Small intestine (tissue), 7 donors: Measurements from ENCODE around the gene CP. TPM values are rescaled to one million over a fixed set of nuclear protein-coding genes. Genes with fewer than 3 reads are reported as not detected.
"Not testable (repeated sequence)": the region's sequence is repeated elsewhere in the genome, so short reads cannot be mapped to it uniquely, and the experiment has no call there.

Experiments used
- DNase-seq, 2 donors: peaks; one replicate each; pipeline versions ENCODE4 v3.0.0 to v3.0.0-alpha.2; 2013
- FAIRE-seq: peaks from 2 replicates; lab custom pipeline; 2012; peaks lifted over from hg19 to GRCh38; lab: Jason Lieb, UNC
- H3K27ac ChIP-seq, 3 donors: one replicate each; pipeline ENCODE4 v1.5.1; 2013; ENCODE audit warnings: low read length in 2 of 3, mild to moderate bottlenecking in 2 of 3, control low read depth in 1 of 3, inconsistent platforms in 1 of 3, low read depth in 1 of 3, moderate library complexity in 1 of 3
- H3K27me3 ChIP-seq, 3 donors: one replicate each; pipeline ENCODE4 v1.6.1; 2013; ENCODE audit warnings: low read length in 3 of 3, inconsistent platforms in 1 of 3; ENCODE audit not compliant: control insufficient read depth in 3 of 3, insufficient read depth in 3 of 3
- H3K36me3 ChIP-seq, 3 donors: one replicate each; pipeline ENCODE4 v1.6.1; 2013; ENCODE audit warnings: low read length in 3 of 3, inconsistent platforms in 1 of 3, low read depth in 1 of 3, mild to moderate bottlenecking in 1 of 3, moderate library complexity in 1 of 3; ENCODE audit not compliant: control insufficient read depth in 3 of 3, insufficient read depth in 2 of 3
- H3K4me1 ChIP-seq, 3 donors: one replicate each; pipeline ENCODE4 v1.6.1; 2013; ENCODE audit warnings: low read length in 2 of 3, inconsistent platforms in 1 of 3, low read depth in 1 of 3, mild to moderate bottlenecking in 1 of 3, moderate library complexity in 1 of 3; ENCODE audit not compliant: control insufficient read depth in 3 of 3, insufficient read depth in 2 of 3
- H3K4me3 ChIP-seq, 3 donors: one replicate each; pipeline ENCODE4 v1.5.1; 2013; ENCODE audit warnings: low read length in 3 of 3, control low read depth in 1 of 3, inconsistent platforms in 1 of 3, low read depth in 1 of 3, mild to moderate bottlenecking in 1 of 3, moderate library complexity in 1 of 3
- H3K9me3 ChIP-seq, 2 donors: one replicate each; pipeline ENCODE4 v1.6.1; 2013; ENCODE audit warnings: low read depth in 1 of 2, low read length in 1 of 2; ENCODE audit not compliant: control insufficient read depth in 2 of 2, insufficient read depth in 1 of 2
- WGBS, 3 donors: extraction: QIAGEN DNeasy Blood & Tissue Kit; methylation state at CpG; one replicate each; pipeline ENCODE4 v1.1.7; 2013; 5-methylcytosine and 5-hydroxymethylcytosine counted together
- polyA plus RNA-seq, 4 donors: library from polyadenylated mRNA; stranded (reverse) in 3 of 4; unstranded in 1 of 4; fragments of 200-250 nt in 3 of 4; fragments of 120-200 nt in 1 of 4; gene quantifications; one replicate each; pipeline versions ENCODE4 v1.2.1 to v1.2.3, GENCODE V29; 2013
- donor health status: healthy with polysubstance abuse.
- donor health status: control.
- donor health status: control.
- donor health status: Bipolar disorder and iron deficiency.
- donor health status: healthy.

CP gene
- polyA plus RNA-seq, 4 donors = 0.52 to 15.6 (median 2.8) TPM

DNA sequence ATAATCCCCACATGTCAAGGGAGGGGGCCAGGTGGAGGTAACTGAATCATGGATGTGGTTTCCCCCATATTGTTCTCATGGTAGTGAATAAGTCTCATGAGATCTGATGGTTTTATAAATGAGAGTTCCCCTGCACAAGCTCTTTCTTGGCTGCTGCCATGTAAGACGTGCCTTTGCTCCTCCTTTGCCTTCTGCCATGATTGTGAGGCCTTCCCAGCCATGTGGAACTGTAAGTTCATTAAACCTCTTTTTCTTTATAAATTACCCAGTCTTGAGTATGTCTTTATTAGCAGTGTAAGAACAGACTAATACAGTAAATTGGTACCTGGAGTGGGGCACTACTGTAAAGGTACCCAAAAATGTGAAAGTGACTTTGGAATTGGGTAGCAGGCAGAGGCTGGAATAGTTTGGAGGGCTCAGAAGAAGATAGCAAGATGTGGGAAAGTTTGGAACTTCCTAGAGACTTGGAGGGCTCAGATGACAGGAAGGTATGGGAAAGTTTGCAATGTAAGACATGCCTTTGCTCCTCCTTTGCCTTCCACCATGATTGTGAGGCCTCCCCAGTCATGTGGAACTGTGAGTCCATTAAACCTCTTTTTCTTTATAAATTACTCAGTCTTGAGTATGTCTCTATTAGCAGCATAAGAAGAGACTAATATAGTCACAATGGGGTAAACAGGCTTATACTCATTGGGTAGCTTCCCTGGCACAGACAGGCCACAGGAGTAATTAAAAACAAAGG lies 2.1 kb downstream of the CP start:
- H3K9me3 ChIP-seq, H3K27me3 ChIP-seq, H3K36me3 ChIP-seq, H3K27ac ChIP-seq, FAIRE-seq, H3K4me3 ChIP-seq, DNase-seq: not testable (repeated sequence)
- H3K4me1 ChIP-seq = peaks cover 2 to 31% (median 2%) of the 10 kb centered on the region in 3 donors
- WGBS, 3 donors = 93 to 96% (median 96%) methylated on average over 1 of the region's 1 CpG

- 84 to 87% (median 86%) methylated on average over 5 of the region's 5 CpGs for WGBS, 3 donors
- Histone ChIP-seq H3K27ac (peak overlapping the region in 1 of 3 donors; percentile 14), H3K4me3 (no peak overlapping the region)
These were observed 4.3 kb downstream of the CP start for GRCh38 chr3:149217347-149217746.

DNA sequence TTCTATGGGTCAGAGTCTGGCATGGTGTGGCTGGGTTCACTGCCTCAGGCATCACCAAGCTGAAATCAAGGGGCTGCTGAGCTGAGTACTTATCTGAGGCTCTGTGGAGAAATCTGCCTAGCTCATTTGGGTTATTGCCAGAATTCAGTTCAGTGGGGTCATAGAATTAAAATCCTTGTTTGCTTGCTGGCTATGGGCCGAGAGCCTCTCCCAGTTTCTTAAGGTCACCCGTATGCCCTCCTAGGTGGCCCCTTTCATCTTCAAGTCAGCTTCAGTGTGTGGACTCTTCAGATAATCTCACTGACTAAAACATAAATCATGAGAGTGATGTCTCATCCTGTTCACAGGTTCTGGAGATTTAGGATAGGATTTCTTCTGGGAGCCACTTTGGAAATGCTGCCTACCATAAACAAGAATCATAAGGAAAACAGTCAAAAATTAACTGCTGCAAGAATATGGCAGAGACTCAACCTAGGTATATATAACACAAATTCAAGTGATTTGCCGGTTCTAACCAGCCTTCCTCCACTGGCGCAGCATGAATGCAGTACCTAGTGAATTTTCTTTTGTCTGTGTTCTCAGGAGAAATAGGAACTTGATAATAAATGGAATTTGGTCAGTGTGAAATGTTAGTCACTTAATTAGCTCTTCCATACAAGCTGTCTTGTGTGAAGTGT lies 5.3 kb downstream of the CP start:
- no peaks in the 10 kb centered on the region for H3K36me3 ChIP-seq
- 9 to 47% (median 30%) methylated on average over 4 of the region's 4 CpGs for WGBS, 3 donors
- no peak for FAIRE-seq
- peaks cover 2 to 24% (median 2%) of the 10 kb centered on the region in 3 donors for H3K4me1 ChIP-seq
- H3K4me3 ChIP-seq = no peak overlapping the region
- peak overlapping the region in 2 of 3 donors; percentile 49 to 63 for H3K27ac ChIP-seq
- no peaks in the 10 kb centered on the region for H3K9me3 ChIP-seq
- DNase-seq = peak; percentile 54 to 62
- H3K27me3 ChIP-seq = no peaks in the 10 kb centered on the region

More at GRCh38 chr3:149217347-149217746, 4.3 kb downstream of the CP start:
- FAIRE-seq (no peak), DNase-seq (no peak)
- Histone ChIP-seq H3K4me1 (peaks cover 2 to 30% (median 2%) of the 10 kb centered on the region in 3 donors), H3K36me3 (no peaks in the 10 kb centered on the region), H3K9me3 (no peaks in the 10 kb centered on the region), H3K27me3 (no peaks in the 10 kb centered on the region)

DNA sequence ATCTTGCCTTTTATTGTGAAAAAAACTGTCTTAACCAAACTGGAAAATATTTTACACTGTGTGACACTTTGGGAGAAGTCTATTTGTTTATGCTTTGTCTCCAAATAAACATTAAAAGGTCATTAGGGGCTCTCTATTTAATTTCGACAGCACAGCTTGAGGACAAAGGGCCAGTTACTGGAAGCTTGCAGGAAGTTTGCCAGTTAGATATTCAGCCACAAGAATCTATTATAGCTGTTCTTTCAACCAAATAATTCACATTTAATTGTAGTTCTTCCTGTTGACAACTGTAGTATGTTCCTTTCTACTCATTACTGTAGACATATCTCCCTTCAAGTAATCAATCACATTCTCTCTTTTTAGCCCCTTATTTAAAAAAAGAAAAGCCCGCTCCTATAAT lies 6.1 kb downstream of the CP start:
- WGBS, 3 donors = 48 to 58% (median 57%) methylated on average over 2 of the region's 2 CpGs
- DNase-seq (no peak), FAIRE-seq (no peak)
- H3K4me1 ChIP-seq = peaks cover 2 to 24% (median 2%) of the 10 kb centered on the region in 3 donors
- H3K27ac ChIP-seq = peak overlapping the region in 1 of 3 donors; percentile 49
- H3K4me3 ChIP-seq = no peak overlapping the region
- H3K36me3 ChIP-seq = no peaks in the 10 kb centered on the region
- H3K9me3 ChIP-seq = no peaks in the 10 kb centered on the region
- H3K27me3 ChIP-seq = no peaks in the 10 kb centered on the region

DNA sequence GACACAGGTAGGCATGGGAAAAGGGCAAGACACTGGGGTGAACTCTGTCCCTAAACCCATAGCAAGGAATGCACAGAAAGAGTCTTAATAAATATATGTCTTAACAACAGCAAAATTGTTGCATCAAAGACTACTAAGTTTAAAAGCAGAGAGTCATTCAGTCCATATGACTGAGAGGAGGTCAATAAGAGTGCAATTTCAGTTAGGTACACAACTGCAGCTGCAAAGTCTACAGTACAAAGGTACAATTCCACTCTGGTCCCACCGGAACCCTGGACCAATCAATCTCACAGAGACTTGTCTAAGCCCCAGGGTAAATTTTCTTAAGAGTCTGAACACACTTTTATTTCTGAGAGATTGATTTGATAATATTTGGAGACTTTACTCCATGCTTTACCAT lies 6.9 kb downstream of the CP start:
- Histone ChIP-seq H3K9me3 (no peaks in the 10 kb centered on the region), H3K4me1 (peaks cover 2 to 24% (median 2%) of the 10 kb centered on the region in 3 donors), H3K27ac (peak overlapping the region in 1 of 3 donors; percentile 67), H3K36me3 (no peaks in the 10 kb centered on the region), H3K4me3 (no peak overlapping the region), H3K27me3 (no peaks in the 10 kb centered on the region)
- WGBS, 3 donors = 16 to 61% (median 52%) methylated on average over 1 of the region's 1 CpG
- FAIRE-seq (no peak), DNase-seq (peak; percentile 67 to 79)

DNA sequence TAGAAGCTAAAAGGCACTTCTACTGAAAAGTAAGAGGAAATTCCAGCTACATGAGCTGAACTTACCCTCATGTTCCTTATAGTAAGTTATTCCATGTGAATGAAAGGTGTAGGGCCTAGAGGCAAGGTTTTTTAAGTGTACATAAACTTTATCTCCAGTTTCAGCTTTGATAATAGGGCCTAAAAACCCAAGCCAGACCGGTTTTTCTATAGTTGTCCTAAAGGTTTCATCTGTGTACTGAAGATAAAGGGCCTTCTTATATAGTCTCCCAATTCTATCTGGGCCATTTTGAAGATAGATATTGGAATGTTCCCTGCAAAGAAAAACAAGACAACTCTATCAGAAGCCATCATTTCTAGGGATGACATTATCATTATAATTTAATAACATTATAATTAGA lies 9.2 kb downstream of the CP start:
- Histone ChIP-seq H3K4me1 (peaks cover 2 to 24% (median 2%) of the 10 kb centered on the region in 3 donors), H3K36me3 (no peaks in the 10 kb centered on the region), H3K9me3 (no peaks in the 10 kb centered on the region), H3K27ac (no peak overlapping the region), H3K27me3 (no peaks in the 10 kb centered on the region), H3K4me3 (no peak overlapping the region)
- FAIRE-seq = no peak
- no peak for DNase-seq
- WGBS, 3 donors = 11 to 68% (median 44%) methylated on average over 1 of the region's 1 CpG

DNA sequence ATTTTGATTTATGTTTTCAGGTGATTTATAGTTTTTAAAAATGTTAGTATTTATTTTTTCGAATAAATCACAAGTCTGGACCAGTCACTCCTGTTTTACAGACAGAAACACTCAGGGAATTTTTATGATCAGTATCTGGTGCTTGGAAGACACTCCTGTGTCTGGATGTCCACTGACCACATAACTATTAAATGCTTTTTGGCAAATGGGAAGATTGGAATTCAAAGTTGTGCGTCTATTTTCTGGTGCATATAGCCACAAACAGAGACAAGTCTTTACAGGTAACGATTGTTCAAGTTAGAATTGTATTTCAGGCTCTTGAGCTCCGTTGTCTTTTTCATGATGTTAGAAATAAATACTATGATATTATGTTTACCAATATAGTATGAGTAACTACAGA lies 12.2 kb downstream of the CP start:
- 87 to 95% (median 92%) methylated on average over 4 of the region's 4 CpGs for WGBS, 3 donors
- no peak for FAIRE-seq
- peaks cover 0 to 9% (median 0%) of the 10 kb centered on the region in 3 donors for H3K4me1 ChIP-seq
- H3K4me3 ChIP-seq = no peak overlapping the region
- no peak overlapping the region for H3K27ac ChIP-seq
- no peak for DNase-seq
- H3K36me3 ChIP-seq = no peaks in the 10 kb centered on the region
- H3K27me3 ChIP-seq = no peaks in the 10 kb centered on the region
- no peaks in the 10 kb centered on the region for H3K9me3 ChIP-seq

DNA sequence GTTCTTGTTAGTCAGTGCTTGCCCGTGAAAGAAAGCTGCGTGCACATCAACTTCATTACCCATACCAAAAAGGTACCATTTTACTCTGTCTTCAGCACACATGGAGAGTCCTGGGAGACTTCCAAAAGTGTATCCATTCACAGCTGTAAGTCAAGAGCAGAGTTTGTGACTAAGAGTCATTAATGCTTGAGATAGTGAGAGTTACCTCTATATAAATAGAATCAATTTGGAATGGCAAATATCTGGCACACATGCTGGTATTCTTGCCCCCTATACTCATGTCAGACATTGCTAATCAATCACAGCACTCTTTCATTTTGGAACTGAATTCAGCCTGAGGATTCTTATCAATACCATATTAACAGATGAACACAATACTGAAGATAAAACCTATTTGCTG lies 14.2 kb downstream of the CP start:
- no peak overlapping the region for H3K4me3 ChIP-seq
- no peaks in the 10 kb centered on the region for H3K4me1 ChIP-seq
- no peak overlapping the region for H3K27ac ChIP-seq
- H3K9me3 ChIP-seq = no peaks in the 10 kb centered on the region
- H3K27me3 ChIP-seq = no peaks in the 10 kb centered on the region
- no peaks in the 10 kb centered on the region for H3K36me3 ChIP-seq
- WGBS, 3 donors = 94 to 96% (median 96%) methylated on average over 2 of the region's 2 CpGs
- DNase-seq = no peak
- FAIRE-seq = no peak
